ACC112 (cell line): ENCODE results near the gene XRCC1.
"Not testable (repeated sequence)": the region's sequence is repeated elsewhere in the genome, so short reads cannot be mapped to it uniquely, and the experiment has no call there.

Experiments used
- H2AFZ ChIP-seq: fragments of 200-600 bp; sonication (generic); one replicate; pipeline ENCODE4 v1.6.0; 2017; ENCODE audit warnings: antibody characterized with exemption, low read length; ENCODE audit not compliant: unreplicated experiment
- H3K27ac ChIP-seq: fragments of 200-600 bp; sonication (generic); 2 replicates; pipeline ENCODE4 v1.5.1; 2014; ENCODE audit warnings: low read depth, mild to moderate bottlenecking, antibody characterized with exemption, low read length, moderate library complexity
- H3K27me3 ChIP-seq: fragments of 200-600 bp; sonication (generic); 2 replicates; pipeline ENCODE4 v1.6.1; 2014; ENCODE audit warnings: mild to moderate bottlenecking, antibody characterized with exemption, low read length, moderate library complexity, mixed read lengths; ENCODE audit not compliant: insufficient read depth
- H3K36me3 ChIP-seq: fragments of 200-600 bp; sonication (generic); 2 replicates; pipeline ENCODE4 v1.6.1; 2016; ENCODE audit warnings: mild to moderate bottlenecking, antibody characterized with exemption, low read length, moderate library complexity, mixed read lengths; ENCODE audit not compliant: insufficient read depth
- H3K4me1 ChIP-seq: fragments of 200-600 bp; sonication (generic); one replicate; pipeline ENCODE4 v1.6.1; 2016; ENCODE audit warnings: low read length, mixed read lengths; ENCODE audit not compliant: insufficient read depth, unreplicated experiment, control insufficient read depth
- H3K4me3 ChIP-seq: fragments of 200-600 bp; sonication (generic); 2 replicates; pipeline ENCODE4 v1.5.1; 2014; ENCODE audit warnings: mild to moderate bottlenecking, low read depth, low read length
- H3K79me2 ChIP-seq: fragments of 200-600 bp; sonication (generic); one replicate; pipeline ENCODE4 v1.6.0; 2016; ENCODE audit warnings: low read length; ENCODE audit not compliant: control insufficient read depth, unreplicated experiment, insufficient read depth

XRCC1 gene

GRCh38 chr19:43616306-43616705 lies 41.0 kb upstream of the XRCC1 start:
- no peaks in the 10 kb centered on the region for H3K27me3 ChIP-seq
- peaks cover 23% of the 10 kb centered on the region for H3K79me2 ChIP-seq
- no peak overlapping the region for H3K27ac ChIP-seq
- H3K4me3 ChIP-seq: no peak overlapping the region
- H3K36me3 ChIP-seq: no peaks in the 10 kb centered on the region
- no peak overlapping the region for H2AFZ ChIP-seq
- H3K4me1 ChIP-seq: peaks cover 6% of the 10 kb centered on the region

GRCh38 chr19:43612374-43612773 lies 37.0 kb upstream of the XRCC1 start:
- Histone ChIP-seq H2AFZ (no peak overlapping the region), H3K27me3 (no peaks in the 10 kb centered on the region), H3K4me3 (no peak overlapping the region), H3K79me2 (peaks cover 10% of the 10 kb centered on the region), H3K27ac (no peak overlapping the region), H3K4me1 (no peaks in the 10 kb centered on the region), H3K36me3 (no peaks in the 10 kb centered on the region)

GRCh38 chr19:43611788-43612187 lies 36.5 kb upstream of the XRCC1 start, which contains the start of gene SRRM5:
TSS of gene SRRM5 (plus strand) at chr19:43612088. CDS start at chr19:43612122, 34 bp downstream.
- peaks cover 7% of the 10 kb centered on the region for H3K79me2 ChIP-seq
- no peak within 1 kb of the TSS for H3K27ac ChIP-seq
- H3K27me3 ChIP-seq: no peaks in the 10 kb centered on the region
- H3K4me3 ChIP-seq: no peak within 1 kb of the TSS
- no peak within 1 kb of the TSS for H2AFZ ChIP-seq
- H3K36me3 ChIP-seq: no peaks in the 10 kb centered on the region
- H3K4me1 ChIP-seq: no peaks in the 10 kb centered on the region

- H3K27me3 ChIP-seq: no peaks in the 10 kb centered on the region
- H3K27ac ChIP-seq: no peak overlapping the region
- no peak overlapping the region for H3K4me3 ChIP-seq
- no peaks in the 10 kb centered on the region for H3K36me3 ChIP-seq
- H3K4me1 ChIP-seq: no peaks in the 10 kb centered on the region
- peaks cover 4% of the 10 kb centered on the region for H3K79me2 ChIP-seq
- no peak overlapping the region for H2AFZ ChIP-seq
Measured at GRCh38 chr19:43610493-43610892, 35.2 kb upstream of the XRCC1 start.

GRCh38 chr19:43609872-43610271 lies 34.5 kb upstream of the XRCC1 start:
- no peaks in the 10 kb centered on the region for H3K36me3 ChIP-seq
- H3K79me2 ChIP-seq: peaks cover under 1% of the 10 kb centered on the region
- no peak overlapping the region for H3K4me3 ChIP-seq
- H3K27me3 ChIP-seq: no peaks in the 10 kb centered on the region
- H3K27ac ChIP-seq: no peak overlapping the region
- no peak overlapping the region for H2AFZ ChIP-seq
- H3K4me1 ChIP-seq: no peaks in the 10 kb centered on the region

GRCh38 chr19:43607238-43608205 lies 32.2 kb upstream of the XRCC1 start:
- H2AFZ ChIP-seq: no peak overlapping the region
- H3K4me3 ChIP-seq: no peak overlapping the region
- no peaks in the 10 kb centered on the region for H3K36me3 ChIP-seq
- H3K27me3 ChIP-seq: no peaks in the 10 kb centered on the region
- no peaks in the 10 kb centered on the region for H3K4me1 ChIP-seq
- H3K27ac ChIP-seq: no peak overlapping the region
- no peaks in the 10 kb centered on the region for H3K79me2 ChIP-seq

- no peaks in the 10 kb centered on the region for H3K36me3 ChIP-seq
Measured at GRCh38 chr19:43606569-43607229, 31.4 kb upstream of the XRCC1 start.

GRCh38 chr19:43605875-43606568 lies 30.7 kb upstream of the XRCC1 start:
- Histone ChIP-seq H3K27ac (no peak overlapping the region), H3K27me3 (no peaks in the 10 kb centered on the region), H2AFZ (no peak overlapping the region), H3K36me3 (no peaks in the 10 kb centered on the region), H3K79me2 (no peaks in the 10 kb centered on the region), H3K4me1 (no peaks in the 10 kb centered on the region), H3K4me3 (no peak overlapping the region)

More at GRCh38 chr19:43606569-43607229, 31.4 kb upstream of the XRCC1 start:
- no peak overlapping the region for H3K4me3 ChIP-seq
- H3K27me3 ChIP-seq: no peaks in the 10 kb centered on the region
- H2AFZ ChIP-seq: no peak overlapping the region
- no peaks in the 10 kb centered on the region for H3K4me1 ChIP-seq
- H3K79me2 ChIP-seq: no peaks in the 10 kb centered on the region
- H3K27ac ChIP-seq: no peak overlapping the region

- H3K27ac ChIP-seq, H3K36me3 ChIP-seq, H3K27me3 ChIP-seq, H2AFZ ChIP-seq, H3K4me3 ChIP-seq: not testable (repeated sequence)
- Histone ChIP-seq H3K4me1 (peaks cover 10% of the 10 kb centered on the region), H3K79me2 (peaks cover 19% of the 10 kb centered on the region)
Measured at GRCh38 chr19:43600326-43600725, 25.0 kb upstream of the XRCC1 start.

- Histone ChIP-seq H3K27me3 (no peaks in the 10 kb centered on the region), H3K4me1 (peaks cover 10% of the 10 kb centered on the region)
Measured at GRCh38 chr19:43599635-43600295, 24.4 kb upstream of the XRCC1 start.

More at GRCh38 chr19:43599635-43600295, 24.4 kb upstream of the XRCC1 start:
- Histone ChIP-seq H3K79me2 (peaks cover 19% of the 10 kb centered on the region), H2AFZ (no peak overlapping the region), H3K4me3 (no peak overlapping the region), H3K27ac (no peak overlapping the region), H3K36me3 (no peaks in the 10 kb centered on the region)
